Peyer's patch (tissue), 4 donors: ENCODE measurements around the gene MCAT. TPM values are rescaled to one million over a fixed set of nuclear protein-coding genes. Genes with fewer than 3 reads are reported as not detected.

ENCODE experiments used
- DNase-seq, 3 donors: peaks; one replicate each; pipeline ENCODE4 v3.0.0-alpha.2; 2017 to 2019
- H3K27ac ChIP-seq, 4 donors: fragments of 200-600 bp; sonication (generic); one replicate each; pipeline ENCODE4 v1.5.1; 2016 to 2019
- H3K27me3 ChIP-seq, 2 donors: fragments of 200-600 bp; sonication (generic); one replicate each; pipeline ENCODE4 v1.5.1; 2019
- H3K36me3 ChIP-seq, 3 donors: fragments of 200-600 bp; sonication (generic); one replicate each; pipeline ENCODE4 v1.5.1; 2016 to 2019
- H3K4me1 ChIP-seq, 4 donors: fragments of 200-600 bp; sonication (generic); one replicate each; pipeline ENCODE4 v1.5.1; 2016 to 2019
- H3K4me3 ChIP-seq, 4 donors: fragments of 200-600 bp; sonication (generic); 1 replicate in 3 of 4; 2 replicates in 1 of 4; pipeline ENCODE4 v1.5.1; 2016 to 2019; ENCODE audit warnings: mild to moderate bottlenecking in 1 of 4
- H3K9me3 ChIP-seq, 4 donors: fragments of 200-600 bp; sonication (generic); one replicate each; pipeline ENCODE4 v1.5.1; 2016 to 2019; ENCODE audit warnings: mild to moderate bottlenecking in 1 of 4
- POLR2A ChIP-seq, 2 donors: fragments of 450-650 bp; IDR thresholded peaks; one replicate each; pipeline ENCODE4 v1.5.1; 2017; ENCODE audit warnings: antibody characterized with exemption in 2 of 2, mild to moderate bottlenecking in 2 of 2, moderate library complexity in 2 of 2
- total RNA-seq, 4 donors: library from RNA; depleted of rRNA; stranded (reverse); fragments of >200 nt; gene quantifications; one replicate each; pipeline ENCODE4 v1.1.0, GENCODE V29; 2016
- TF ChIP-seq, protein P1 (sequence below), 6 experiments: fragments of 450-650 bp in 4 of 6; fragments of 200-600 bp in 2 of 6; sonication (generic) in 1 of 6; IDR thresholded peaks; one replicate each; pipeline ENCODE4 v1.5.1; 2017 to 2019; ENCODE audit warnings: antibody characterized with exemption in 6 of 6, mild to moderate bottlenecking in 3 of 6, moderate library complexity in 1 of 6

The MCAT gene, protein sequence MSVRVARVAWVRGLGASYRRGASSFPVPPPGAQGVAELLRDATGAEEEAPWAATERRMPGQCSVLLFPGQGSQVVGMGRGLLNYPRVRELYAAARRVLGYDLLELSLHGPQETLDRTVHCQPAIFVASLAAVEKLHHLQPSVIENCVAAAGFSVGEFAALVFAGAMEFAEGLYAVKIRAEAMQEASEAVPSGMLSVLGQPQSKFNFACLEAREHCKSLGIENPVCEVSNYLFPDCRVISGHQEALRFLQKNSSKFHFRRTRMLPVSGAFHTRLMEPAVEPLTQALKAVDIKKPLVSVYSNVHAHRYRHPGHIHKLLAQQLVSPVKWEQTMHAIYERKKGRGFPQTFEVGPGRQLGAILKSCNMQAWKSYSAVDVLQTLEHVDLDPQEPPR
- total RNA-seq: 10 to 100 TPM in 3 of 4 donors, 1 to 10 TPM in 1; 9.1 to 28.5 (median 15.1) TPM

DNA sequence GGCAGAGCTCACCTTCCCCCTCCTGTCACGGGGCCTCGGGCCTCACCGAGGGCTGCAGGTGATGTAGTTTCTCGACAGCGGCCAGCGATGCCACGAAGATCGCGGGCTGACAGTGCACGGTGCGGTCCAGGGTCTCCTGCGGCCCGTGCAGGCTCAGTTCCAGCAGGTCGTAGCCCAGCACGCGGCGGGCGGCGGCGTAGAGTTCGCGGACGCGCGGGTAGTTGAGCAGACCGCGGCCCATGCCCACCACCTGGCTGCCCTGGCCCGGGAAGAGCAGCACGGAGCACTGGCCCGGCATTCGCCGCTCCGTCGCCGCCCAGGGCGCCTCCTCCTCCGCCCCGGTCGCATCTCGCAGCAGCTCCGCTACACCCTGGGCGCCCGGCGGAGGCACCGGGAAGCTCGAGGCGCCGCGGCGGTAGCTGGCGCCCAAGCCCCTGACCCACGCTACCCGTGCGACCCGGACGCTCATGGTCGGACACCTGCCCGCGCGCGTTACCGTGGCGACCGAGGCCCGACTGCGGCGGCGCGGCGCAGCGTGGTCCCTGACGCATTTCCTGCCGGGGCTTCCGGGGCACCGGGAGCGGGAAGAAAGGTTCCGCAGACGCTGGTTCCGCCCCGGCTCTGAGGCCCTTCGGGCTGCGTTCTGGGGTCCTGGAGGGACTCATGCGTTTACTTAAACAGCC lies at the start of gene MCAT:
TSS of gene MCAT (minus strand) at position 519 of the 683 bp plus-strand sequence. CDS start at position 469, 50 bp downstream.
- Histone ChIP-seq H3K4me3 (peak within 1 kb of the TSS; percentile 67 to 99 (median 73)), H3K9me3 (no peaks in the 10 kb centered on the region)
- peak; percentile 84 to 94 (median 91) for DNase-seq

DNA sequence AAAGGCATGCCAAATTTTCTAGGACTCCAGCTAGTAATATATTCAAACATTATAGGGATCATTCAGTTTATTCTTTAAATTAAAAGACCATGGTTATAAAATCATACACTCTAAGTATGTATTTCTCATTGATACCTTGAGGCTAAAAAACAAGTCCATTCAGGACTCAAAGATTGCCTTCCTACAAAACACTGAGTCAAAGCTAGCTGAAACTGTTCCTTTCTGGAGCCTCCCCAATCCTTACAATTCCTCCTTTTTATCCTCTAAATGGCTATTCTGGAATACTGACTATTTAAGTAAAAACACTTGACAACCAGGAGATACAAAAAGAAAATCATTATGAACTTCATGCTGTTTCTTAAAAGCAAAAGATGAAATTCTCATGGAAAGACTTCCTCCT lies 48.6 kb upstream of the MCAT start:
- no peak for DNase-seq
- TF ChIP-seq POLR2A (IDR thresholded peaks at IDR 0.05): no peak
- TF ChIP-seq, protein P1, sequence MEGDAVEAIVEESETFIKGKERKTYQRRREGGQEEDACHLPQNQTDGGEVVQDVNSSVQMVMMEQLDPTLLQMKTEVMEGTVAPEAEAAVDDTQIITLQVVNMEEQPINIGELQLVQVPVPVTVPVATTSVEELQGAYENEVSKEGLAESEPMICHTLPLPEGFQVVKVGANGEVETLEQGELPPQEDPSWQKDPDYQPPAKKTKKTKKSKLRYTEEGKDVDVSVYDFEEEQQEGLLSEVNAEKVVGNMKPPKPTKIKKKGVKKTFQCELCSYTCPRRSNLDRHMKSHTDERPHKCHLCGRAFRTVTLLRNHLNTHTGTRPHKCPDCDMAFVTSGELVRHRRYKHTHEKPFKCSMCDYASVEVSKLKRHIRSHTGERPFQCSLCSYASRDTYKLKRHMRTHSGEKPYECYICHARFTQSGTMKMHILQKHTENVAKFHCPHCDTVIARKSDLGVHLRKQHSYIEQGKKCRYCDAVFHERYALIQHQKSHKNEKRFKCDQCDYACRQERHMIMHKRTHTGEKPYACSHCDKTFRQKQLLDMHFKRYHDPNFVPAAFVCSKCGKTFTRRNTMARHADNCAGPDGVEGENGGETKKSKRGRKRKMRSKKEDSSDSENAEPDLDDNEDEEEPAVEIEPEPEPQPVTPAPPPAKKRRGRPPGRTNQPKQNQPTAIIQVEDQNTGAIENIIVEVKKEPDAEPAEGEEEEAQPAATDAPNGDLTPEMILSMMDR (IDR thresholded peaks at IDR 0.05): no peak
- Histone ChIP-seq H3K4me1 (no peaks in the 10 kb centered on the region), H3K36me3 (no peaks in the 10 kb centered on the region), H3K4me3 (no peak overlapping the region), H3K9me3 (no peaks in the 10 kb centered on the region), H3K27me3 (no peaks in the 10 kb centered on the region), H3K27ac (no peak overlapping the region)

More for the DNA sequence above, at the start of gene MCAT:
- Histone ChIP-seq H3K27ac (peak within 1 kb of the TSS; percentile 64 to 76 (median 73)), H3K36me3 (peaks cover 0 to 30% (median 0%) of the 10 kb centered on the region in 3 donors), H3K27me3 (no peaks in the 10 kb centered on the region), H3K4me1 (peaks cover 0 to 13% (median 9%) of the 10 kb centered on the region in 4 donors)
- TF ChIP-seq, protein P1 (IDR thresholded peaks at IDR 0.05): no peak
- peak; percentile 38 to 50 for TF ChIP-seq POLR2A (IDR thresholded peaks at IDR 0.05)

DNA sequence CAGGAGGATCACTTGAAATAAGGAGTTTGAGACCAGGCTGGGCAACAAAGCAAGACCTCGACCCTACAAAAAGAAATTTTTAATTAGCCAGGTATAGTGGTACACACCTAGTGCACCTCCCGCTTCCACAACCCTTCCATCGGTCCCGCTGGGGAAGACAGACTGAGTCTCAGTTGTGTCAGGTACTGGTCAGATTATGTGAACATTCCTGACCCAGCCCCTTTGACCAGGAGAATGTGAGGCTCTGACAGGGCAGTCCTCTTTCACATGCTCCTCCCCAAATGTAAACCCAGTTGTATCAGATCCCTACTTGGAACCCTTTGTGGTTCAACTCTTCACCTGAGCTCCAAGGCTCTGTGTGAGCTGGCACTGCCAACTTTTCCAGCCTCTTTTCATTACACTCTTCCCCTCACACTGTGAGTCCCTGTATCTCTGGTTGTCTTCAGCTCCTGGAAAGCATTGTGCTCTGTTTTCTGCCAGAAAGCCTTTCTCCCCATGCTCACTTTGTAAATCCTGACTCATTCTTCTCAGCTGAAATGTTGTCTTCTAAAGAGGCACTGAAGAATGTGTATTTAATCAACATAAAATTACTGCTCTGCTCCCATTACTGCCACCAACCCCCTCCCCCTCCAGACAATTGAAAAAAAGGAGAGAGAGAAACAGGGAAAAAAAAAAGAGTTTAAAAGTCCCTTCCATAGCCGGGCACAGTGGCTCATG lies 45.8 kb upstream of the MCAT start:
- Histone ChIP-seq H3K27me3 (no peaks in the 10 kb centered on the region), H3K4me1 (peaks cover 0 to 18% (median 4%) of the 10 kb centered on the region in 4 donors), H3K27ac (no peak overlapping the region), H3K4me3 (no peak overlapping the region), H3K36me3 (no peaks in the 10 kb centered on the region), H3K9me3 (no peaks in the 10 kb centered on the region)
- no peak for TF ChIP-seq POLR2A (IDR thresholded peaks at IDR 0.05)
- TF ChIP-seq, protein P1 (IDR thresholded peaks at IDR 0.05): no peak
- no peak for DNase-seq

DNA sequence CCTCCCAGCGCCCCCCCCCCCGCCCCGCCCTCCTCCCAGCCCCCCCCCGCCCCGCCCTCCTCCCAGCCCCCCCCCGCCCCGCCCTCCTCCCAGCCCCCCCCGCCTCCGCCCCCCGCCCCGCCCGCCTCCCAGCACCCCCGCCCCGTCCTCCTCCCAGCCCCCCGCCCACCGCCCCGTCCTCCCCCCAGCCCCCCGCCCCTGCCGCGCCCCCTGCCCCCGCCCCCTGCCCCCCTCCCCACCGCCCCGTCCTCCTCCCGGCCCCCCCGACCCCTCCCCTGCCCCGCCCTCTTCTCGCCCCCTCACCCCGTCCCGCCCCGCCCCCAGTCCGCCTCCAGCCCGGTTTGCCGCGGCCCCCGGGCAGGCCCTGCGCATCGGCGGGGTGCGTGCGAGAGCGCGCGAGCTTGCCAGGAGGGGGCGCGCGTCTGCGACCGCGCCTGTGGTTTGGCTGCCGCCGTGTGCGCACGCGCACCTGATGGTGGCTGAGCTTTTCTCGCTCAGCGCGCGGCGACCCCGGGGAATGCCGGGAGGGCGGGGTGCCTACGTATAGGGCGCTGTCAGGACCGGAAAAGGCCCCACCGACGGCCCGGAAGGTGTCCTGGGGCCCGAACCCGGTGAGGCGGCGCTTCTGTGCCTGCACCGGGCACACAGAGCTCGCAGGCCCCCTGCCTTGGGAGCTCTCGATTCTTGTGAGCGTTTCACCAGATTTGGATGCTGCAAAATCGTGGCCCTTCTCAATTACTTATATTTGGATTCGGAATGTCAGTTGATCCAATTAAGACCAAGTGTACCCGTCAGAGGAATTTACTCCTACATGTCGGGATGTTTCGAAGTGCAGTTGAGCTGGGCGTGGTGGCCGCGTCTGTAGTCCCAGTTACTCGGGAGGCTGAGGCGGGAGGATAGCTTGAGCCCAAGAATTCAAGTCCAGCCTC lies 44.2 kb upstream of the MCAT start:
- Histone ChIP-seq H3K4me1 (peaks cover 0 to 21% (median 4%) of the 10 kb centered on the region in 4 donors), H3K9me3 (no peaks in the 10 kb centered on the region), H3K27me3 (no peaks in the 10 kb centered on the region), H3K36me3 (no peaks in the 10 kb centered on the region), H3K27ac (peak overlapping the region; percentile 86 to 97 (median 93)), H3K4me3 (peak overlapping the region; percentile 55 to 97 (median 74))
- TF ChIP-seq, protein P1 (IDR thresholded peaks at IDR 0.05): peak; percentile 80 to 88 (median 86)
- TF ChIP-seq POLR2A (IDR thresholded peaks at IDR 0.05): peak; percentile 53 to 64
- DNase-seq: peak; percentile 95 to 99 (median 98)
